Heart left ventricle (tissue), 13 donors: ENCODE results near the gene EVC.

ENCODE experiments used
- CTCF ChIP-seq, 12 donors: fragments of 200-600 bp; sonication (generic) in 4 of 12; IDR thresholded peaks; one replicate each; pipeline versions ENCODE4 v1.5.0 to v1.8.0; 2018 to 2022; ENCODE audit warnings: antibody characterized with exemption in 12 of 12, mild to moderate bottlenecking in 5 of 12
- POLR2A ChIP-seq, 2 donors: fragments of 450-650 bp; IDR thresholded peaks; one replicate each; pipeline ENCODE4 v1.6.1; 2017; ENCODE audit warnings: antibody characterized with exemption in 2 of 2, mild to moderate bottlenecking in 2 of 2, moderate library complexity in 2 of 2
- donor health status: ischemic (EF 13 %, LVEDD 7.1; RV severe dilation, severe dysfunction).
- donor health status: DM: no; HTN: yes; CAD: no.
- donor health status: DM: no; HTN: no; CAD: no.
- donor health status: ischemic (EF 25% LVEDD 6.9; RV normal size, moderate dysfunction).
- donor health status: ischemic (EF 25% LVEDD 5.7; RV mildly dilated, moderate dysfunction).
- donor health status: ischemic (EF 35%, LVEDD 5.7; RV mildly dilated, moderate dysfunction).
- donor health status: nonischemic (EF 11% LVEDD 7.7; RV severe dilation, severe dysfunction).
- donor health status: DM: yes; HTN: yes; CAD: no.
- donor health status: PGD.
- donor health status: ischemic (EF 29% LVEDD 5.4; RV normal size, mild dysfunction).
- donor health status: nonischemic (EF 23%, LVEDD 6.1; RV moderate dilation, normal function).

- TF ChIP-seq CTCF (IDR thresholded peaks at IDR 0.05) (no peak), POLR2A (IDR thresholded peaks at IDR 0.05) (no peak)
Observed at GRCh38 chr4:5689065-5689464, 21.9 kb upstream of the EVC start.
